HG03342 (cell line): ENCODE measurements around the gene SNX12.
"Not testable (repeated sequence)": the region's sequence is repeated elsewhere in the genome, so short reads cannot be mapped to it uniquely, and the experiment has no call there.

ENCODE experiments used
- ATAC-seq: cut with Tn5 transposase; IDR thresholded peaks from one replicate; pipeline ENCODE4 v1.9.1; 2021; ENCODE audit warnings: mild to moderate bottlenecking, moderate library complexity; ENCODE audit not compliant: unreplicated experiment

Gene SNX12

DNA sequence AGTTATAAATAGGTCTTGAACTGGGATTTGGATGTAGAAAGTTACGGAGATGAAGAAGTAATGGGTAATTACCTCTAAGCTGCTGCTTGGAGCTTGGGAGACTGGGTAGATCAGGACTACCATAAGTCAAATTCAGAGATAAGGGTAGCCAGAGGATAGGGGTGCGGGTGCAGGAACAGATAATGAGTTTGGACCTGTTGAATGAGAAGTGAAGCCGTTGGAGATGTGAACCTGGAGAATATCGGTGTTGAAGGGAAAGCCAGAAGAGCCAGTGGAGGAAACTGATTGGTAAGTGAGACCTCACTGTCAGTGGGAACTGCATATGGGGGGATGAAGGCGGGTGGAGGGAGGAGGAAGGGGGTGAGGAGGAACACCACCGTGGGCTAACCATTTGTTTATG is 26.9 kb upstream of the SNX12 start:
- no peak for ATAC-seq

- no peak for ATAC-seq
Observed at GRCh38 chrX:71091263-71091662, 23.1 kb upstream of the SNX12 start.

DNA sequence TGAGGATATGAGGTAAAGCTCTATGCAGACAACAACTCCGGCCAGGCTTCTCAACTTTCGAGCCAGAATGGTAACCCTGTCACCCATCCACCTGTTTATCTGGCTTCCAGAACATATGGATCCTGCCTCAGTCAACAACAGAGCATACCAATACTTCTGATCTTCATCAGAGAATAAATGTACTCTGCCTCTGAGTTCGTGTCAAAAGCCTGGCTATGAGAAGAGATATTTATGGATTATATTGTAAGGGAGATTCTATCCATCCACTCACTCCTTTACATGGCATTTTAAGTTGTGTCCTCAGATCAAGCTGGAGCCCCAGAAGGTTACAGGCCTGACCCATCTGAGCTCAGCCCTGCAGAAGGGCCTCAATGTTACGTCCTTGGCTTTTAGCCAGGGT is 17.8 kb upstream of the SNX12 start:
- ATAC-seq: no peak

GRCh38 chrX:71082822-71083221 is 14.7 kb upstream of the SNX12 start:
- ATAC-seq: no peak

DNA sequence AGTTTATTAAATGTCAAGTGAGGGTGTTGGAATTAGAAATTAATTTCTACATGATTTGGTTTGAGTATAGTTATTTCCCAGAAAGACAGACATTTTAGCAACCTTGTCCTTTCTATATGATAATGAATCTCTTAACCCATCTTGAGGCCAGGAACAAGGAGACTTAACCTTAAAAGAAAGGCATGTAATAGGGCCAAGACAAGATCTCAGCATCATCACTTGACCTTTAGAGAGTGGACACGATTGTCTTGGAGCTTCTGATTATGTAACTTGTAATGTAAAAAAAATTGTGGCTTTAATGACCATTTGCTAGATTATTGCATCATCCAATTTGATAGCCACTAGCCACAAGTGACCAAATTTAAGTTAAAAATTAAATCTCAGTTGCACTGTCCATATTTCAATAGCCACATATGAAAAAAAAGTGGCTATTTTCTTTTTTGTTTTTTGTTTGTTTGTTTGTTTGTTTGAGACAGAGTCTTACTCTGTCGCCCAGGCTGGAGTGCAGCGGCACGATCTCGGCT is 14.1 kb upstream of the SNX12 start:
- no peak for ATAC-seq

GRCh38 chrX:71081330-71082123 is 13.4 kb upstream of the SNX12 start:
- ATAC-seq: no peak

- no peak for ATAC-seq
Observed at GRCh38 chrX:71070531-71070930, 2.4 kb upstream of the SNX12 start.

DNA sequence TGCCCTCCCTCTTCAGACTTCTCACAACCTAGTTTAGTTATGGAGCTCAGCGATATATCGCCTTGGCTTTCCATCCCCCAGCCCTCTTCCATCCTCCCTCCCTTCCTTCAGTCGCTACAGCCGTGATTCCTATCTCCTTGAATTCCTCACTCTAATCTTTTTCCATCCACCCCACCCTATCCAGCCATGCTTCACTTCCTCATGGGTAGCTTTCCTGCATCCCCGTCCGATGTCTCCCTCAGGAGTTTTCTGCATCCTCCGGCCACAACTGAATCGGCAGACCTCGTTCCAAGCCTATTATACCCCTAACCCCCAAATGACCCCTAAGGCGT is 456 bp downstream of the SNX12 start:
- no peak for ATAC-seq

DNA sequence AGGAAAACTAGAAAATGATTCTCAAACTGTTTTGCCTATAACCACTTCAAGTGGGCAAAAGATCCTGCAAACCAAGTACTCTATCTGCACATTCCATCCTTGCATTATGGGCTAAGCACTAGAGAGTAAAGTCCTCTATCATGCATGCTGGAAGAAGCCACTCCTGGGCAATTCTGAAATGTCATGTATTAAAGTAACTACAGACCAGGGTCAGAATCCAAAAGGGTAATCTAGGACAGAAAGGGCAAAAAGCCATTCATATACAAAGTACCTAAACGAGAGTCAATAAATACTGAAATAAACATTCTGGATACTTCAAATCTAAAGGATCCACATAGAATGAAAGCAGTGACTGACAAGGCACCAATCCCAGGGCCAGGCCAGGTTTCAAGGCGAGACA is 1.0 kb downstream of the SNX12 start:
- no peak for ATAC-seq

GRCh38 chrX:71060127-71060526 is 8.0 kb downstream of the SNX12 start:
- ATAC-seq: no peak

DNA sequence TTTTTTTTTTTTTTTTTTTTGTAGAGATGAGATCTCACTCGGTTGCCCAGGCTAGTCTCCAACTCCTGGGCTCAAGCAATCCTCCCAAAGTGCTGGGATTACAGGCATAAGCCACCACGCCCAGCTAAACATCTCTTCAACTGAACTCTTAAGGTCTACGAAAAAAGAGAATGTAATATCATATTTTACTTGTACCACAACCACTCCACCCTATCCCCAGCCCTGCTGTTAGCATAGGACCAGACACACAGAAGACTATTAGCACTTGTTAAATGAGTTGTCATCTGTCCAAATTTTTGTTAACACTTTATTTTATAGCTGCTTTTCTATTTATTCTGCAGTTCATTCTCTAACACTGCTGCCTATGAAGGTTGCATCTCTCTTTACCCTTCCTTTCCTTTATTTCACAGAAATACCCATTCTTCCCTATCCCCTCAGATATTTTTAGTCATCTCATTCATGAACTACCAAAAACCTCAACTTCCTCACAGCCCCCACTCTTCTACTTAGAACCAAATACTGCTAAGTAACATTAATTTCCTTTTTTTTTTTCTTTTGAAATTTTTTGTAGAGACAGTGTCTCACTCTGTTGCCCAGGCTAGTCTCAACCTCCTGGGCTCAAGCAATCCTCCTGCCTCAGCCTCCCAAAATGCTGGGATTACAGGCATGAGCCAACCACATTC is 10.1 kb downstream of the SNX12 start:
- no peak for ATAC-seq

- no peak for ATAC-seq
Observed at GRCh38 chrX:71056867-71057266, 11.3 kb downstream of the SNX12 start.

GRCh38 chrX:71053217-71053621 is 14.9 kb downstream of the SNX12 start:
- ATAC-seq: no peak

DNA sequence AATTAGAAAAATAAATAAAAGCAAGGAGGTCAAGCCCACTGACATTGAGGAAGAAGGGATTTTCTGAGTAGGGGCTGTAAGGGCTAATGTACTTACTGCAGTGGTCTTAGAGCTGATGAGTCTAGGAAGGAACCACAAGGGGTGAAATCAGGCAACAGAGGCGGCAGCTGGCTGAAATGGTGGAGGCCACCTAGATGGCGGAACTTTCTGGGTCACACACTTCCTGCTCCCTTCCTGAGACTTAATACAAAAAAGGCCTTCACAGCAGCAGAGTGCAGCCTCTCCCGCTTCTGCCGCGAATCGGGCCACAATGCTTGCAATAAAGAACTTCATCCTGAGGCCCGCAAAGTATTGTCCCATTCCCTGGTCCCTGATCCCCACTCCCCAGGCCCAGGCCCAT is 15.4 kb downstream of the SNX12 start:
- ATAC-seq: no peak

- not testable (repeated sequence) for ATAC-seq
Observed at GRCh38 chrX:71047891-71048290, 20.2 kb downstream of the SNX12 start.

DNA sequence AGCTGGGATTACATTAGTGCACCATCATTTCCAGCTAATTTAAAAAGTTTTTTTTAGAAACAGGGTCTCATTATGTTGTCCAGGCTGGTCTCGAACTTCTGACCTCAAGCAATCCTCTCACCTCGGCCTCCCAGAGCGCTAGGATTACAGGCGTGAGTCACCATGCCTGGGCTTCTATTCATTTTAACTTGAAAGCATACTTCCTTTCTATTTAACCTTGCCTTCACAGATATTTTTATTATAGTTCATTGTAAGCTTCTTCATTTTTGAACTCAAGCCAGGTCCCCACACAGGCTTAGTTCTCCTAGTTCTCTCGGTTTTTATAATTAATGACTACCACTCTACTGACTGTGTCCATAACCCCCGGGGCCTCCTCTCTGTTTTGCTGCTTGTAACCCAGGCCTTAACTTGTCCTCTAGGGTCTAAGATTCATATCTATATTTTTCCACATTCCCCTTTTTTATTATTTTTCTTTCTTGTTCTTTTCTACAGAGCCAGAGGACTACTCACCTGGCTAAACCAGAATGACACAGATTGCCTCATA is 50.7 kb downstream of the SNX12 start:
- no peak for ATAC-seq
